Pancreas (tissue), 10 donors: ENCODE results near the gene ALX3. TPM values are rescaled to one million over a fixed set of nuclear protein-coding genes. Genes with fewer than 3 reads are reported as not detected.

ENCODE experiments used
- ATAC-seq, 4 donors: fragments of 200-7000 bp; cut with Tn5 transposase; one replicate each; pipeline versions ENCODE4 v1.8.0 to v1.9.1; 2020; ENCODE audit warnings: mild to moderate bottlenecking in 4 of 4, moderate library complexity in 4 of 4
- DNase-seq, 6 donors: peaks; one replicate each; pipeline ENCODE4 v3.0.0-alpha.2; 2020
- FAIRE-seq: peaks from 2 replicates; lab custom pipeline; 2012; peaks lifted over from hg19 to GRCh38; lab: Jason Lieb, UNC
- H3K27ac ChIP-seq, 4 donors: fragments of 200-600 bp; sonication (generic); 1 replicate in 3 of 4; 2 replicates in 1 of 4; pipeline versions ENCODE4 v1.5.0 to v1.8.0; 2020
- H3K27me3 ChIP-seq, 4 donors: fragments of 200-600 bp; one replicate each; pipeline ENCODE4 v1.8.0; 2021
- H3K36me3 ChIP-seq, 3 donors: fragments of 200-600 bp; sonication (generic) in 1 of 3; one replicate each; pipeline versions ENCODE4 v1.5.0 to v1.8.0; 2020 to 2021
- H3K4me1 ChIP-seq, 3 donors: fragments of 200-600 bp; one replicate each; pipeline ENCODE4 v1.8.0; 2021
- H3K4me3 ChIP-seq, 4 donors: fragments of 200-600 bp; sonication (generic) in 2 of 4; one replicate each; pipeline versions ENCODE4 v1.5.0 to v1.8.0; 2020 to 2021
- H3K9me3 ChIP-seq, 4 donors: fragments of 200-600 bp; one replicate each; pipeline ENCODE4 v1.8.0; 2021
- CTCF ChIP-seq, 4 donors: fragments of 200-600 bp; sonication (generic) in 3 of 4; IDR thresholded peaks; one replicate each; pipeline versions ENCODE4 v1.5.0 to v1.8.0; 2021; ENCODE audit warnings: antibody characterized with exemption in 4 of 4
- WGBS, 2 donors: extraction: QIAGEN DNeasy Blood & Tissue Kit; methylation state at CpG; one replicate each; pipeline ENCODE4 v1.1.7; 2013; 5-methylcytosine and 5-hydroxymethylcytosine counted together
- intact Hi-C, 3 donors: fragments of 100-400 bp; cut with DNase I; formaldehyde crosslinking; loops; one replicate each; pipeline versions ENCODE4 v1.11.1 to v1.14.2; 2022
- polyA plus RNA-seq, 2 donors: library from polyadenylated mRNA; stranded (reverse); fragments of 200-250 nt; gene quantifications; one replicate each; pipeline ENCODE4 v1.2.3, GENCODE V29; 2013
- total RNA-seq, 6 donors: library from RNA; stranded (reverse); fragmentation: NEBNext Ultra II Directional in 4 of 6; extraction: Animal tissue kit (Norgen Biotek cat#: 25700) in 4 of 6; gene quantifications; one replicate each; pipeline versions ENCODE4 v1.2.1 to v1.2.4, GENCODE V29; 2021 to 2023
- donor health status: healthy with polysubstance abuse.
- donor health status: DM: no; HTN: no; CAD: no; lungs with moderate emphysema.
- donor health status: DM: no; HTN: no; CAD: no.
- donor health status: control.
- donor health status: control.
- donor health status: Bipolar disorder and iron deficiency.
- donor health status: DM: yes; HTN: yes; CAD: no.
- donor health status: DM: no; HTN: no; CAD: no.
- donor health status: DM: no; HTN: no; CAD: no.
- donor health status: DM: yes; HTN: yes; CAD: no.

ALX3 gene
- total and polyA plus RNA-seq, 8 donors: 0.35 TPM; not detected in 7

- intact Hi-C loops: loop anchor here (5.0 to 10.0 kb wide), 3 partner anchors 47 to 52 kb away; no protein-coding TSS in a partner anchor
- no peak for FAIRE-seq
- Histone ChIP-seq H3K9me3 (no peaks in the 10 kb centered on the region), H3K27me3 (no peaks in the 10 kb centered on the region), H3K36me3 (peaks cover 0 to 68% (median 26%) of the 10 kb centered on the region in 3 donors), H3K4me3 (no peak overlapping the region), H3K4me1 (no peaks in the 10 kb centered on the region), H3K27ac (no peak overlapping the region)
- no peak for ATAC-seq
- DNase-seq: no peak
- 89 to 90% methylated on average over 5 of the region's 5 CpGs for WGBS, 2 donors
- TF ChIP-seq CTCF (IDR thresholded peaks at IDR 0.05): no peak
These were observed 14.8 kb downstream of the ALX3 start for GRCh38 chr1:110055493-110056284.

- intact Hi-C loops: loop anchor here in 1 of 3 donors (10.0 kb wide), 1 partner anchor 51 kb away; no protein-coding TSS in a partner anchor
- H3K27ac ChIP-seq: no peak overlapping the region
- peak; percentile 29 to 91 (median 72) for DNase-seq
- H3K4me1 ChIP-seq: no peaks in the 10 kb centered on the region
- H3K27me3 ChIP-seq: no peaks in the 10 kb centered on the region
- no peak overlapping the region for H3K4me3 ChIP-seq
- no peaks in the 10 kb centered on the region for H3K9me3 ChIP-seq
- WGBS, 2 donors: 60 to 61% methylated on average over 16 of the region's 16 CpGs
- H3K36me3 ChIP-seq: peaks cover 0 to 81% (median 35%) of the 10 kb centered on the region in 3 donors
- no peak for FAIRE-seq
- peak; percentile 61 to 84 (median 83) for ATAC-seq
- TF ChIP-seq CTCF (IDR thresholded peaks at IDR 0.05): peak; percentile 92 to 95 (median 94)
These were observed 16.7 kb downstream of the ALX3 start for GRCh38 chr1:110053552-110054428.

GRCh38 chr1:110051262-110051648 lies 19.2 kb downstream of the ALX3 start:
- ATAC-seq (no peak), FAIRE-seq (no peak), DNase-seq (no peak)
- no peak overlapping the region for H3K4me3 ChIP-seq
- H3K27me3 ChIP-seq: no peaks in the 10 kb centered on the region
- intact Hi-C loops: loop anchor here in 1 of 3 donors (10.0 kb wide), 1 partner anchor 54 kb away; no protein-coding TSS in a partner anchor
- 35 to 36% methylated on average over 2 of the region's 2 CpGs for WGBS, 2 donors
- H3K4me1 ChIP-seq: no peaks in the 10 kb centered on the region
- no peak overlapping the region for H3K27ac ChIP-seq
- H3K9me3 ChIP-seq: no peaks in the 10 kb centered on the region
- TF ChIP-seq CTCF (IDR thresholded peaks at IDR 0.05): no peak
- peaks cover 5 to 81% (median 26%) of the 10 kb centered on the region in 3 donors for H3K36me3 ChIP-seq

GRCh38 chr1:110050602-110051261 lies 19.7 kb downstream of the ALX3 start:
- no peaks in the 10 kb centered on the region for H3K9me3 ChIP-seq
- H3K4me1 ChIP-seq: no peaks in the 10 kb centered on the region
- H3K27ac ChIP-seq: no peak overlapping the region
- H3K4me3 ChIP-seq: no peak overlapping the region
- intact Hi-C loops: loop anchor here in 1 of 3 donors (10.0 kb wide), 1 partner anchor 54 kb away; no protein-coding TSS in a partner anchor
- DNase-seq (no peak), ATAC-seq (no peak), FAIRE-seq (no peak)
- WGBS, 2 donors: 67 to 71% methylated on average over 4 of the region's 4 CpGs
- no peak for TF ChIP-seq CTCF (IDR thresholded peaks at IDR 0.05)
- H3K27me3 ChIP-seq: no peaks in the 10 kb centered on the region
- peaks cover 5 to 76% (median 26%) of the 10 kb centered on the region in 3 donors for H3K36me3 ChIP-seq
